Lower lobe of right lung (tissue), 2 donors: ENCODE results near the gene MTHFS. TPM values are rescaled to one million over a fixed set of nuclear protein-coding genes. Genes with fewer than 3 reads are reported as not detected.

ENCODE experiments used
- ATAC-seq, 2 donors: fragments of 200-7000 bp; cut with Tn5 transposase; one replicate each; pipeline ENCODE4 v1.9.1; 2020 to 2022; ENCODE audit warnings: mild to moderate bottlenecking in 2 of 2, moderate library complexity in 2 of 2
- DNase-seq: peaks from one replicate; pipeline ENCODE4 v3.0.0-alpha.2; 2020
- H3K27ac ChIP-seq: fragments of 200-600 bp; one replicate; pipeline ENCODE4 v1.8.0; 2022
- H3K27me3 ChIP-seq: fragments of 200-600 bp; one replicate; pipeline ENCODE4 v1.8.0; 2022; ENCODE audit warnings: low read depth
- H3K36me3 ChIP-seq: fragments of 200-600 bp; one replicate; pipeline ENCODE4 v1.8.0; 2022; ENCODE audit warnings: mild to moderate bottlenecking
- H3K4me1 ChIP-seq: fragments of 200-600 bp; one replicate; pipeline ENCODE4 v1.8.0; 2022
- H3K4me3 ChIP-seq: fragments of 200-600 bp; one replicate; pipeline ENCODE4 v1.8.0; 2022; ENCODE audit warnings: mild to moderate bottlenecking
- H3K9me3 ChIP-seq: fragments of 200-600 bp; one replicate; pipeline ENCODE4 v1.8.0; 2022
- intact Hi-C: fragments of 100-400 bp; cut with DNase I; formaldehyde crosslinking; loops from one replicate; pipeline ENCODE4 v1.11.0; 2022
- total RNA-seq: library from RNA; stranded (reverse); fragmentation: NEBNext Ultra II Directional; extraction: Animal tissue kit (Norgen Biotek cat#: 25700); gene quantifications from one replicate; pipeline ENCODE4 v1.2.1, GENCODE V29; 2021
- TF ChIP-seq, protein P1 (sequence below): fragments of 200-600 bp; IDR thresholded peaks from one replicate; pipeline ENCODE4 v1.8.0; 2022; ENCODE audit warnings: antibody characterized with exemption, mild to moderate bottlenecking
- donor health status: DM: no; HTN: yes; CAD: no; lungs with severe emphysema.

Gene MTHFS
- total RNA-seq, 1 donor from 2014 or later, result 37.4 TPM

DNA sequence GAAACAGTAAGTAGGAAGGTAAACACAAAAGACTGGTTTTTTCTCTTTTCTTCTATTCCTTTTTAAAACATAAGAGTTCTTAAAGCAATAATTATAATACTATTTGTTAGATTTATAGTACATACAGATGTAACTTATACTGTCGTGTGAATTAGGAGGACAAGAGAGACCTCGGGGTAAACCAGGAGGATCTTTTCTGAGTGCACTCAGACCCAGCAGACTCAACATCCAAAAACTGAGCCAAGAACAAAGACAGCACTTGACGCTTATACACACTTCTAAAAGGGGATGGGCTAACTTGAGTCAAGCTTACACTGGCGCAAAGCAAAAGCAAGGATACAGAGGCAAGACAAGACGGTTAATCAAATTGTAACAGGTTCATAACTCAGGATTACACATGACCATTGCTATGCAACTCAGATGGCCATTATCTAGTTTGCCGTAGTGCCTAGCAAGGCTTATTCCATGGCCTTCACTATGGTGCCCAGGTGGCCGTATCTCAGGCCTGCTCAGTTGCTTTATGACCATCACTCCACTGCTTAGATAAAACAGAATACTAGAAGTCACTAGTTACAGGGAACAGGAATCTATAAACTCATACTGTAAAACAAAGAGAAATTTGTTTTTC, 18.6 kb downstream of the MTHFS start:
- no peak for DNase-seq
- no peaks in the 10 kb centered on the region for H3K27me3 ChIP-seq
- ATAC-seq, result no peak
- no peaks in the 10 kb centered on the region for H3K4me1 ChIP-seq
- H3K27ac ChIP-seq, result no peak overlapping the region
- peaks cover 48% of the 10 kb centered on the region for H3K9me3 ChIP-seq
- peaks cover 26% of the 10 kb centered on the region for H3K36me3 ChIP-seq
- TF ChIP-seq, protein P1, sequence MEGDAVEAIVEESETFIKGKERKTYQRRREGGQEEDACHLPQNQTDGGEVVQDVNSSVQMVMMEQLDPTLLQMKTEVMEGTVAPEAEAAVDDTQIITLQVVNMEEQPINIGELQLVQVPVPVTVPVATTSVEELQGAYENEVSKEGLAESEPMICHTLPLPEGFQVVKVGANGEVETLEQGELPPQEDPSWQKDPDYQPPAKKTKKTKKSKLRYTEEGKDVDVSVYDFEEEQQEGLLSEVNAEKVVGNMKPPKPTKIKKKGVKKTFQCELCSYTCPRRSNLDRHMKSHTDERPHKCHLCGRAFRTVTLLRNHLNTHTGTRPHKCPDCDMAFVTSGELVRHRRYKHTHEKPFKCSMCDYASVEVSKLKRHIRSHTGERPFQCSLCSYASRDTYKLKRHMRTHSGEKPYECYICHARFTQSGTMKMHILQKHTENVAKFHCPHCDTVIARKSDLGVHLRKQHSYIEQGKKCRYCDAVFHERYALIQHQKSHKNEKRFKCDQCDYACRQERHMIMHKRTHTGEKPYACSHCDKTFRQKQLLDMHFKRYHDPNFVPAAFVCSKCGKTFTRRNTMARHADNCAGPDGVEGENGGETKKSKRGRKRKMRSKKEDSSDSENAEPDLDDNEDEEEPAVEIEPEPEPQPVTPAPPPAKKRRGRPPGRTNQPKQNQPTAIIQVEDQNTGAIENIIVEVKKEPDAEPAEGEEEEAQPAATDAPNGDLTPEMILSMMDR, result no peak
- intact Hi-C loops, result no loop called here
- no peak overlapping the region for H3K4me3 ChIP-seq

DNA sequence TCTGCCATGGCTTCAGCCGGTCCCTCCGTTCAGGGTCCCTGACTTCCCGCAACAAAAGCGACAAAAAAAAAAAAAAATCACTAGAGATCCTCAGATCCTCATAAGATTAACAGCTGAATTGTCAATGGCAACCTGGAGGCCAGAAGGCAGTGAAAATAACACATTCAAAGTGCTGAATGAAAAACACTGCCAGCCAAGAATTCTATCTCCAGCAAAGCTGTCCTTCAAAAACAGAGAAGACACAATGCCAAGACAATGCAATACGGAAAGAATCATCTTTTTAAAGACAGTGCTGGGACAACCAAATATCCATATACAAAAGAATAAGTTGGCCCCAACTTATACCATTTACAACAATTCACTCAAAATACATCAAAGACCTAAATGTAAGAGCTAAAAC, 21.6 kb downstream of the MTHFS start:
- ATAC-seq, result no peak
- H3K27ac ChIP-seq, result no peak overlapping the region
- TF ChIP-seq, protein P1, result no peak
- H3K27me3 ChIP-seq, result no peaks in the 10 kb centered on the region
- no peak for DNase-seq
- intact Hi-C loops, result no loop called here
- H3K4me1 ChIP-seq, result no peaks in the 10 kb centered on the region
- peaks cover 16% of the 10 kb centered on the region for H3K36me3 ChIP-seq
- H3K9me3 ChIP-seq, result peaks cover 48% of the 10 kb centered on the region
- H3K4me3 ChIP-seq, result no peak overlapping the region

DNA sequence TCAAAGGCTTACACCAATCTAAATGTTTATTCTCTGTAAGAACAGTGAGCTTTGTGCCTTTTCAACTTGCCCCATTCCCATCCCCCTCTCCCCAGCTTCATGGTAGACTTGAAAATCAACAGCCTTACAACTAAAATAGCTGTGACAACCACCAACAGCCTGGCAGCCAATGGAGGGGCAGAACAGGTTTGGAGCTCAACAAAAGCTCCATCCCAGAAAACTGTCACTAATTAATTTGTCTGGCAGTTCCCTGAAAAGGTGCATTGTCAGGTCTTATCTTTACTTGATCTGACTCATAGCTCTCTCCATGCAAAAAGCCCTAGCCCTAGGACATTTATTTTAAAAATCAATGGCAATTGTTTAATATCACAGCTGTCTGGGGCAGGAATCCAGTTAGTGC, 22.6 kb downstream of the MTHFS start:
- Histone ChIP-seq H3K27me3 (no peaks in the 10 kb centered on the region), H3K36me3 (peaks cover 16% of the 10 kb centered on the region), H3K27ac (no peak overlapping the region), H3K9me3 (peaks cover 48% of the 10 kb centered on the region), H3K4me1 (no peaks in the 10 kb centered on the region), H3K4me3 (no peak overlapping the region)
- intact Hi-C loops, result no loop called here
- no peak for ATAC-seq
- no peak for DNase-seq
- TF ChIP-seq, protein P1, result no peak

DNA sequence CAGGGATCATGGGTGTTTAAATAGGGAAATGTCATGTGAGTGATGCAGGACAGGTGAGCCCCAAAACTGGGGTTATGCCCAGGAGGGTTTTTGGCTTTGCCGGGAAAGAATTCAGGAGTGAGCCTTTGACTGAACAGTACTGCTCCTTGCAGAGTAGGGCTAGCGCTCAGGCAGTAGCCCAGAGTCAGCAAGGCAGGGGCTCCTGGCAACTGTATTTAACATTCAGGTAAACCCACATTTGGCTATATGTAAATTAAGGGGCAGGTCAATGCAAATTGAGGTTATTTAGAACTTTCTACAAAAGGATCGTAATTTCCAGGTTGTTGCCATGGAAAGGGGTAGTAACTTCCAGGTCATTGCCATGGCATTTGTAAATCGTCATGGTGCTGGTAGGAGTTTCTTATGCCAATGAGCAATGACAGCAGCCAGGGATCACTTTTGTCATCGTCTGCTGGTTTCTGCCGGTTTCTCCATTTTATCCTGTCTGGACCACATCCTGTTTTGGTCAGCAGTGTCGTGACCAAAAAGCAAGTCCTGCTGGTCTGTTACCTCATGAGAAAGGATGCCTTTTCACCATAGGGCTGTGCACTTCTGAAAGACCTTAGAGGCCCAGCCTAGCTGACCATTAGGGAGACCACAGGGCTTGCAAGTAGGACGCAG, 24.3 kb downstream of the MTHFS start:
- peak; percentile 57 to 80 for ATAC-seq
- H3K36me3 ChIP-seq, result peaks cover 30% of the 10 kb centered on the region
- intact Hi-C loops, result no loop called here

DNA sequence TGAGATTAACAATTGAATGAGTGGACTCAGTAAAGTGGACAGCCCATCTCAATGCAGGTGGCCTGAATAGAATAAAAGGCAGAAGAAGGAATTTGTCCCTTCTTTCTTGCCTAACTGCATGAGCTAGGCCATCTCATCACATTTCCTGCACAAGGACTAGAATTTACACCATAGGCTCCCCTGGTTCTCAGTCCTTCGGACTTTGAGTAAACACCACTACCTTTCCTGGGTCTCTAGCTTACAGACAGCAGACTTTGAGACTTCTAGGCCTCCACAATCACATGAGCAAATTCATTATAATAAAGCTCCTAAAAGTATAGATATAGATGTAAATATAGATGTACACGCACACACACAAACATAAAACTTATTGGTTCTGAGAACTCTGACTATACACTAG, 28.3 kb downstream of the MTHFS start:
- no peak overlapping the region for H3K27ac ChIP-seq
- DNase-seq, result no peak
- TF ChIP-seq, protein P1, result no peak
- no peaks in the 10 kb centered on the region for H3K4me1 ChIP-seq
- no peak for ATAC-seq
- intact Hi-C loops, result loop anchor here (10.0 kb wide), 1 partner anchor 126 kb away; no protein-coding TSS in a partner anchor
- H3K9me3 ChIP-seq, result no peaks in the 10 kb centered on the region
- peaks cover 32% of the 10 kb centered on the region for H3K36me3 ChIP-seq
- H3K4me3 ChIP-seq, result no peak overlapping the region
- no peaks in the 10 kb centered on the region for H3K27me3 ChIP-seq

More for the DNA sequence above, 24.3 kb downstream of the MTHFS start:
- Histone ChIP-seq H3K27ac (no peak overlapping the region), H3K27me3 (no peaks in the 10 kb centered on the region), H3K4me3 (no peak overlapping the region), H3K4me1 (no peaks in the 10 kb centered on the region), H3K9me3 (peaks cover 30% of the 10 kb centered on the region)
- DNase-seq, result peak; percentile 46
- TF ChIP-seq, protein P1, result no peak
